ENCODE data around the gene SNRNP200.
"Not testable (repeated sequence)": the region's sequence is repeated elsewhere in the genome, so short reads cannot be mapped to it uniquely, and the experiment has no call there.

DNA sequence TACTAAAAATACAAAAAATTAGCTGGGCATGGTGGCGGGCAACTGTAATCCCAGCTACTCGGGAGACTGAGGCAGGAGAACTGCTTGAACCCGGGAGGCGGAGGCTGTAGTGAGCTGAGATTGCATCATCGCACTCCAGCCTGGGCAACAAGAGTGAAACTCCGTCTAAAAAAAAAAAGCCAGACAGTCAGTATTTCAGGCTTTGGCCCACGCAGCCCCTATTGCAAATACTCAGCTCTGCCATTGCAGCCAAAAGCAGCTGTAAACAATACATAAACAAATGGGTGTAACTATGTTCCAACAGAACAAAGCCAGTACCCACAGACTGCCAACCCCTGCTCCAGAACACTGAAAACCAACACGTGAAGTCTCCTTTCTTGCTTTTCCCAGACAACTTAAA is 11.1 kb downstream of the SNRNP200 start:
- TF ChIP-seq, protein P1, sequence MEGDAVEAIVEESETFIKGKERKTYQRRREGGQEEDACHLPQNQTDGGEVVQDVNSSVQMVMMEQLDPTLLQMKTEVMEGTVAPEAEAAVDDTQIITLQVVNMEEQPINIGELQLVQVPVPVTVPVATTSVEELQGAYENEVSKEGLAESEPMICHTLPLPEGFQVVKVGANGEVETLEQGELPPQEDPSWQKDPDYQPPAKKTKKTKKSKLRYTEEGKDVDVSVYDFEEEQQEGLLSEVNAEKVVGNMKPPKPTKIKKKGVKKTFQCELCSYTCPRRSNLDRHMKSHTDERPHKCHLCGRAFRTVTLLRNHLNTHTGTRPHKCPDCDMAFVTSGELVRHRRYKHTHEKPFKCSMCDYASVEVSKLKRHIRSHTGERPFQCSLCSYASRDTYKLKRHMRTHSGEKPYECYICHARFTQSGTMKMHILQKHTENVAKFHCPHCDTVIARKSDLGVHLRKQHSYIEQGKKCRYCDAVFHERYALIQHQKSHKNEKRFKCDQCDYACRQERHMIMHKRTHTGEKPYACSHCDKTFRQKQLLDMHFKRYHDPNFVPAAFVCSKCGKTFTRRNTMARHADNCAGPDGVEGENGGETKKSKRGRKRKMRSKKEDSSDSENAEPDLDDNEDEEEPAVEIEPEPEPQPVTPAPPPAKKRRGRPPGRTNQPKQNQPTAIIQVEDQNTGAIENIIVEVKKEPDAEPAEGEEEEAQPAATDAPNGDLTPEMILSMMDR (conservative IDR thresholded peaks at IDR 0.05; ENCODE audit: low read length): not testable (repeated sequence)
- not testable (repeated sequence) for TF ChIP-seq EZH2phosphoT487 (IDR thresholded peaks at IDR 0.05; ENCODE audit: borderline replicate concordance, low read depth, low read length)
